Activated CD4-positive, alpha-beta T cell treated with anti-CD3 and anti-CD28 coated beads, Interleukin-2, amount 10 ng/mL, durations not matched to agents 7 days and 5 days (primary cell): ENCODE data around the gene USP46. TPM values are rescaled to one million over a fixed set of nuclear protein-coding genes. Genes with fewer than 3 reads are reported as not detected.
A peak's percentile ranks its signal among the peaks of the same experiment; 100 is the strongest.

ENCODE experiments used
- CTCF ChIA-PET: fragments of 350-600 bp; sonication (Branson Sonifier 250); formaldehyde crosslinking; loops from one replicate; lab custom pipeline; 2021; ENCODE audit warnings: antibody characterized with exemption; lab: Charles Lee
- POLR2A ChIA-PET: fragments of 350-600 bp; sonication (Branson Sonifier 250); formaldehyde crosslinking; loops from one replicate; lab custom pipeline; 2021; ENCODE audit warnings: antibody characterized with exemption; lab: Charles Lee
- DNase-seq: peaks from one replicate; pipeline ENCODE4 v3.0.0-alpha.2; 2020
- H3K27ac Mint-ChIP-seq: one replicate; pipeline ENCODE4 v1.8.0; 2021; ENCODE audit warnings: mild to moderate bottlenecking, moderate library complexity, mixed read lengths
- H3K27me3 Mint-ChIP-seq: one replicate; pipeline ENCODE4 v1.8.0; 2021; ENCODE audit warnings: mixed read lengths
- H3K36me3 Mint-ChIP-seq: one replicate; pipeline ENCODE4 v1.8.0; 2021; ENCODE audit warnings: low read depth, mixed read lengths
- H3K4me1 Mint-ChIP-seq: one replicate; pipeline ENCODE4 v1.8.0; 2021; ENCODE audit warnings: mixed read lengths
- H3K4me3 Mint-ChIP-seq: one replicate; pipeline ENCODE4 v1.8.0; 2021; ENCODE audit warnings: mild to moderate bottlenecking, moderate library complexity, mixed read lengths
- H3K9me3 Mint-ChIP-seq: one replicate; pipeline ENCODE4 v1.8.0; 2021; ENCODE audit warnings: mixed read lengths
- total RNA-seq, 2 experiments: library from RNA; stranded (reverse); gene quantifications; one replicate each; pipeline ENCODE4 v1.2.3, GENCODE V29; 2021

The USP46 gene
- total RNA-seq, 2 experiments from 2014 or later: 8.7 to 8.9 TPM

DNA sequence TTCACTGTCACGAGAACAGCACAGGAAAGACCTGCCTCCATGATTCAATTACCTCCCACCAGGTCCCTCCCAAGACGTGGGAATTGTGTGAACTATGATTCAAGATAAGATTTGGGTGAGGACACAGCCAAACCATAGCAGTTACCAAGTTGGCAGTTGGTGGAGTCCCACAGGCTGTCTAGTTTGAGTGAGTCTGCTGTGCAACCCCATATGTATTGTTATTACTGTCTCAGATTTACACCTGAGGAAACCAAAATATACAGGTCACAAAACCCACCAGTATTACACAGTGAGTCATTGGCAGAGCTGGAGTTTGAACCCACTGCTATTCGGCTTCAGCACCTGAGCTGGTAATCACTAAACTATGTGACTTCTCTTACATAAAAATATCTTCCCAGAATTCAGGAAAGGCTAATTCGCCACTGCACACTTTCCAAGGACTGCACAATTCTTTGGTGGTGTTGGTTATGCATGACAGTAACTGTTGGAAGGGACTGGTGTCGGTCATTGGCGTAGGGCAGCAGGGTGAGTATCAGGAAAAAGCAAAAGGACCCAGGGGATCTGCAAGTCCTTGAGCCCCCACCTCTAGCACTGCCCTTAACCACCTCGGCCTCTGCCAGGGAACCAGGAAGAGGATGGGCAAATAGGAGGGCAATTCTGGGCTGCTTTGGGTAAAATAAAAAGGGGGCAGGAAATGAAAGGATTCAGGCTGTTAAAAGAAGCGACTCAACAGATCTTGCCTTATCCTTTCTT is 110.1 kb downstream of the USP46 start:
- Mint-ChIP-seq H3K27me3 (no peaks in the 10 kb centered on the region), H3K4me1 (no peaks in the 10 kb centered on the region), H3K27ac (no peak overlapping the region), H3K36me3 (no peaks in the 10 kb centered on the region), H3K4me3 (no peak overlapping the region), H3K9me3 (no peaks in the 10 kb centered on the region)
- DNase-seq: no peak
- ChIA-PET POLR2A (no interaction called here), CTCF (no interaction called here)

DNA sequence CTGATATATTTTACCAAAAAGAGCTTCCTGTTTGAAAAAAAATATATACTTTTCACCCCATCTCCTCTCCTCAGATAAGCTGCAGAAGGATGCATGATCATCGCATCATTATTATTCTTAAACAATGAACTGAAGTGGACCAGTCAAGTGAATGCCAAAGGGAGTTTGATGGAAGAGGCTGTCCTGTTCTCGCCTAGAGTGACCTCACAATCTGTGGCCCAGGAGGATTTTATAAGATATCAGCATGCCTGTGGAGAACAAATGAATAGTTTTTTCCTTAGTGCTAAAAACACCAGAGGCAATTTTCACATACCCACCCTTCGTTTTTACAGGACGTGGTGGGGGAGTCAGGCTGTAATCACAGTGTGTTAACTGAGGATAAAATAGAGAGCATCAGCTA is 112.7 kb downstream of the USP46 start:
- no peaks in the 10 kb centered on the region for H3K27me3 Mint-ChIP-seq
- no peak for DNase-seq
- H3K4me1 Mint-ChIP-seq: no peaks in the 10 kb centered on the region
- H3K4me3 Mint-ChIP-seq: no peak overlapping the region
- H3K9me3 Mint-ChIP-seq: no peaks in the 10 kb centered on the region
- ChIA-PET POLR2A (no interaction called here), CTCF (interaction anchor here (1.5 kb wide), 1 partner anchor 436 kb away, joined by 5 read pairs; no protein-coding TSS in a partner anchor)
- H3K36me3 Mint-ChIP-seq: no peaks in the 10 kb centered on the region
- H3K27ac Mint-ChIP-seq: no peak overlapping the region

GRCh38 chr4:52545099-52546069 is 113.7 kb downstream of the USP46 start:
- POLR2A ChIA-PET: no interaction called here

More at GRCh38 chr4:52545099-52546069, 113.7 kb downstream of the USP46 start:
- no peaks in the 10 kb centered on the region for H3K9me3 Mint-ChIP-seq
- no peaks in the 10 kb centered on the region for H3K36me3 Mint-ChIP-seq
- no peak overlapping the region for H3K4me3 Mint-ChIP-seq
- H3K4me1 Mint-ChIP-seq: no peaks in the 10 kb centered on the region
- CTCF ChIA-PET: interaction anchor here (0.6 to 1.5 kb wide), 4 partner anchors 103 to 438 kb away, joined by 3 to 5 read pairs (median 4); no protein-coding TSS in a partner anchor
- DNase-seq: peak; percentile 56
- H3K27ac Mint-ChIP-seq: no peak overlapping the region
- H3K27me3 Mint-ChIP-seq: no peaks in the 10 kb centered on the region

Other genes with a start within 250 kb of the USP46 start
- gene ERVMER34-1, start 92.1 kb upstream of the USP46 start, total RNA-seq: not detected
- under 1 TPM in 1 of 2 experiments, not detected in 1; 0.10 TPM for gene RASL11B, start 203.0 kb upstream of the USP46 start, total RNA-seq